Endodermal cell (in vitro differentiated cells): Measurements from ENCODE around the gene RFC3. TPM values are rescaled to one million over a fixed set of nuclear protein-coding genes. Genes with fewer than 3 reads are reported as not detected.

ENCODE experiments used
- DNase-seq: peaks from one replicate; pipeline ENCODE4 v3.0.0-alpha.2; 2017
- H3K27ac ChIP-seq: 2 replicates; pipeline ENCODE4 v1.5.1; 2013; ENCODE audit warnings: mild to moderate bottlenecking, low read depth, low read length, moderate library complexity
- H3K27me3 ChIP-seq: 2 replicates; pipeline ENCODE4 v1.6.1; 2013; ENCODE audit warnings: mild to moderate bottlenecking, low read length, moderate library complexity; ENCODE audit not compliant: insufficient read depth, control insufficient read depth, poor library complexity, severe bottlenecking
- H3K36me3 ChIP-seq: 2 replicates; pipeline ENCODE4 v1.7.0; 2013; ENCODE audit warnings: mild to moderate bottlenecking, low read length, moderate library complexity; ENCODE audit not compliant: control insufficient read depth, insufficient read depth
- H3K4me1 ChIP-seq: one replicate; pipeline ENCODE4 v1.7.0; 2013; ENCODE audit warnings: low read length; ENCODE audit not compliant: control insufficient read depth, insufficient read depth
- H3K4me3 ChIP-seq: 2 replicates; pipeline ENCODE4 v1.5.1; 2013; ENCODE audit warnings: mild to moderate bottlenecking, low read length, moderate library complexity
- H3K9ac ChIP-seq: 2 replicates; pipeline ENCODE4 v1.6.1; 2013; ENCODE audit warnings: mild to moderate bottlenecking, low read length, moderate library complexity; ENCODE audit not compliant: poor library complexity, severe bottlenecking; ENCODE audit errors: extremely low read depth
- H3K9me3 ChIP-seq: 2 replicates; pipeline ENCODE4 v1.6.1; 2013; ENCODE audit warnings: mild to moderate bottlenecking, low read length, moderate library complexity; ENCODE audit not compliant: control insufficient read depth
- H3K27ac Mint-ChIP-seq: 2 replicates; pipeline ENCODE4 v1.8.0; 2020; ENCODE audit warnings: mixed read lengths
- H3K27me3 Mint-ChIP-seq: 2 replicates; pipeline ENCODE4 v1.8.0; 2021; ENCODE audit warnings: mild to moderate bottlenecking, mixed read lengths; ENCODE audit not compliant: insufficient read depth
- H3K36me3 Mint-ChIP-seq: 2 replicates; pipeline ENCODE4 v1.8.0; 2020; ENCODE audit warnings: low read depth, mixed read lengths
- H3K4me1 Mint-ChIP-seq: 2 replicates; pipeline ENCODE4 v1.8.0; 2020; ENCODE audit warnings: mixed read lengths
- H3K4me3 Mint-ChIP-seq: 2 replicates; pipeline ENCODE4 v1.8.0; 2020; ENCODE audit warnings: mild to moderate bottlenecking, moderate library complexity, mixed read lengths
- H3K9me3 Mint-ChIP-seq: 2 replicates; pipeline ENCODE4 v1.8.0; 2020; ENCODE audit warnings: mild to moderate bottlenecking, mixed read lengths
- CTCF ChIP-seq: fragments of 200-600 bp; sonication (generic); conservative IDR thresholded peaks from 2 replicates; pipeline ENCODE4 v1.5.0; 2021; ENCODE audit warnings: antibody characterized with exemption, mild to moderate bottlenecking
- WGBS, 2 experiments: methylation state at CpG; one replicate each; pipeline versions ENCODE4 v1.1.5 to v1.1.7; 2013; ENCODE audit warnings: missing lambda C conversion rate in 2 of 2, mixed read lengths in 1 of 2; ENCODE audit not compliant: insufficient coverage in 1 of 2, insufficient read length in 1 of 2; 5-methylcytosine and 5-hydroxymethylcytosine counted together
- total RNA-seq, 2 donors: library from RNA; stranded (reverse); fragmentation: NEBNext Ultra II Directional in 1 of 2; extraction: Animal tissue kit (Norgen Biotek cat#: 25700) in 1 of 2; gene quantifications; 2 replicates in 1 of 2; 3 replicates in 1 of 2; pipeline ENCODE4 v1.2.1, GENCODE V29; 2021

The RFC3 gene
- total RNA-seq, 2 donors from 2014 or later: 29.8 to 34.2 TPM

GRCh38 chr13:33793726-33794125, 24.2 kb upstream of the RFC3 start:
- H3K4me3 Mint-ChIP-seq: no peak overlapping the region
- no peak for DNase-seq
- H3K27ac Mint-ChIP-seq: no peak overlapping the region
- H3K9ac ChIP-seq: no peak overlapping the region
- H3K36me3 ChIP-seq: no peaks in the 10 kb centered on the region
- TF ChIP-seq CTCF: no peak
- no peak overlapping the region for H3K4me3 ChIP-seq
- no peaks in the 10 kb centered on the region for H3K27me3 ChIP-seq
- H3K4me1 Mint-ChIP-seq: peaks cover 3% of the 10 kb centered on the region
- H3K36me3 Mint-ChIP-seq: no peaks in the 10 kb centered on the region
- no peaks in the 10 kb centered on the region for H3K9me3 ChIP-seq
- H3K27me3 Mint-ChIP-seq: no peaks in the 10 kb centered on the region
- H3K27ac ChIP-seq: no peak overlapping the region
- no peaks in the 10 kb centered on the region for H3K4me1 ChIP-seq
- peaks cover 2% of the 10 kb centered on the region for H3K9me3 Mint-ChIP-seq

GRCh38 chr13:33794576-33794975, 23.4 kb upstream of the RFC3 start:
- no peaks in the 10 kb centered on the region for H3K27me3 ChIP-seq
- WGBS, 2 experiments: 86 to 89% methylated on average over 1 to 4 of the region's 4 CpGs
- H3K9me3 ChIP-seq: no peaks in the 10 kb centered on the region
- H3K36me3 ChIP-seq: no peaks in the 10 kb centered on the region
- DNase-seq: no peak
- H3K4me3 Mint-ChIP-seq: no peak overlapping the region
- no peak for TF ChIP-seq CTCF
- no peaks in the 10 kb centered on the region for H3K27me3 Mint-ChIP-seq
- H3K27ac Mint-ChIP-seq: no peak overlapping the region
- H3K4me3 ChIP-seq: no peak overlapping the region
- peaks cover 1% of the 10 kb centered on the region for H3K4me1 Mint-ChIP-seq
- H3K9ac ChIP-seq: no peak overlapping the region
- no peaks in the 10 kb centered on the region for H3K36me3 Mint-ChIP-seq
- H3K9me3 Mint-ChIP-seq: peaks cover 2% of the 10 kb centered on the region
- H3K27ac ChIP-seq: no peak overlapping the region
- peaks cover under 1% of the 10 kb centered on the region for H3K4me1 ChIP-seq

- H3K4me1 ChIP-seq: peaks cover 5% of the 10 kb centered on the region
- no peaks in the 10 kb centered on the region for H3K27me3 Mint-ChIP-seq
- DNase-seq: no peak
- H3K4me3 Mint-ChIP-seq: no peak overlapping the region
- H3K9me3 Mint-ChIP-seq: peaks cover 2% of the 10 kb centered on the region
- no peak overlapping the region for H3K27ac ChIP-seq
- H3K9me3 ChIP-seq: no peaks in the 10 kb centered on the region
- TF ChIP-seq CTCF: no peak
- no peaks in the 10 kb centered on the region for H3K36me3 Mint-ChIP-seq
- H3K36me3 ChIP-seq: no peaks in the 10 kb centered on the region
- 86% methylated on average over 2 of the region's 4 CpGs; no CpG with 5 or more reads in 1 of the 2 experiments for WGBS, 2 experiments
- no peak overlapping the region for H3K27ac Mint-ChIP-seq
- no peaks in the 10 kb centered on the region for H3K27me3 ChIP-seq
- no peak overlapping the region for H3K4me3 ChIP-seq
- peaks cover 6% of the 10 kb centered on the region for H3K4me1 Mint-ChIP-seq
- no peak overlapping the region for H3K9ac ChIP-seq
These were observed 21.9 kb upstream of the RFC3 start for GRCh38 chr13:33796095-33796494.
